Neuronal stem cell (in vitro differentiated cells): ENCODE measurements around the gene SOX12.
A peak's percentile ranks its signal among the peaks of the same experiment; 100 is the strongest.

Source experiments
- DNase-seq: peaks from one replicate; pipeline ENCODE4 v3.0.0-alpha.2; 2013; ENCODE audit warnings: low spot score
- H2AFZ ChIP-seq: one replicate; pipeline ENCODE4 v1.6.1; 2013; ENCODE audit warnings: mild to moderate bottlenecking, low read length, inconsistent platforms
- H2AK5ac ChIP-seq: 2 replicates; pipeline ENCODE4 v1.6.1; 2013; ENCODE audit warnings: low read depth, mild to moderate bottlenecking, inconsistent platforms, low read length, moderate library complexity, mixed read lengths
- H2BK120ac ChIP-seq: 2 replicates; pipeline ENCODE4 v1.6.1; 2013; ENCODE audit warnings: low read depth, mild to moderate bottlenecking, inconsistent platforms, low read length, moderate library complexity, mixed read lengths
- H2BK12ac ChIP-seq: one replicate; pipeline ENCODE4 v1.6.1; 2013; ENCODE audit warnings: low read length, inconsistent platforms
- H2BK15ac ChIP-seq: 2 replicates; pipeline ENCODE4 v1.6.1; 2013; ENCODE audit warnings: mild to moderate bottlenecking, low read length, inconsistent platforms, mixed read lengths
- H2BK5ac ChIP-seq: one replicate; pipeline ENCODE4 v1.6.1; 2013; ENCODE audit warnings: inconsistent platforms, mild to moderate bottlenecking, low read length, moderate library complexity
- H3K14ac ChIP-seq: one replicate; pipeline ENCODE4 v1.6.1; 2013; ENCODE audit warnings: low read length, inconsistent platforms
- H3K18ac ChIP-seq: 2 replicates; pipeline ENCODE4 v1.6.1; 2013; ENCODE audit warnings: low read length, inconsistent platforms
- H3K23ac ChIP-seq: 2 replicates; pipeline ENCODE4 v1.6.1; 2013; ENCODE audit warnings: low read depth, mild to moderate bottlenecking, mixed read lengths, low read length, inconsistent platforms; ENCODE audit not compliant: poor library complexity
- H3K27ac ChIP-seq: replicated peaks from 3 replicates; pipeline ENCODE4 v1.5.1; 2013; ENCODE audit warnings: low read length, inconsistent platforms
- H3K27me3 ChIP-seq, 3 experiments: 2 replicates each; pipeline ENCODE4 v1.6.1; 2013; ENCODE audit warnings: low read length in 3 of 3, mild to moderate bottlenecking in 2 of 3, inconsistent platforms in 1 of 3, low read depth in 1 of 3, mixed read lengths in 1 of 3, moderate library complexity in 1 of 3; ENCODE audit not compliant: control insufficient read depth in 3 of 3, insufficient read depth in 3 of 3
- H3K36me3 ChIP-seq, 2 donors: replicated peaks in 1 of 2; 2 replicates each; pipeline ENCODE4 v1.6.1; 2013; ENCODE audit warnings: low read length in 2 of 2; ENCODE audit not compliant: control insufficient read depth in 2 of 2, insufficient read depth in 2 of 2
- H3K4ac ChIP-seq: 2 replicates; pipeline ENCODE4 v1.6.1; 2013; ENCODE audit warnings: inconsistent platforms, mild to moderate bottlenecking, low read length, moderate library complexity
- H3K4me1 ChIP-seq, 2 donors: 1 replicate in 1 of 2; 2 replicates in 1 of 2; pipeline ENCODE4 v1.6.1; 2013; ENCODE audit warnings: low read length in 2 of 2, low read depth in 1 of 2; ENCODE audit not compliant: control insufficient read depth in 2 of 2, insufficient read depth in 1 of 2
- H3K4me2 ChIP-seq: one replicate; pipeline ENCODE4 v1.6.1; 2013; ENCODE audit warnings: mild to moderate bottlenecking, low read length, inconsistent platforms; ENCODE audit not compliant: insufficient read depth, poor library complexity, severe bottlenecking
- H3K4me3 ChIP-seq, 2 donors: 2 replicates each; pipeline ENCODE4 v1.5.1; 2013; ENCODE audit warnings: low read length in 2 of 2, mild to moderate bottlenecking in 2 of 2, inconsistent platforms in 1 of 2, moderate library complexity in 1 of 2
- H3K79me1 ChIP-seq: one replicate; pipeline ENCODE4 v1.6.1; 2013; ENCODE audit warnings: low read depth, mild to moderate bottlenecking, inconsistent platforms, low read length, moderate library complexity
- H3K9ac ChIP-seq: one replicate; pipeline ENCODE4 v1.6.1; 2013; ENCODE audit warnings: mild to moderate bottlenecking, low read depth, low read length, inconsistent platforms; ENCODE audit not compliant: poor library complexity
- H3K9me3 ChIP-seq, 2 donors: replicated peaks in 1 of 2; 2 replicates each; pipeline versions ENCODE3 to v1.6.1; 2013; ENCODE audit warnings: low read length in 2 of 2, mild to moderate bottlenecking in 2 of 2, inconsistent platforms in 1 of 2, low read depth in 1 of 2, mixed read lengths in 1 of 2, moderate library complexity in 1 of 2; ENCODE audit not compliant: control insufficient read depth in 2 of 2, insufficient read depth in 1 of 2
- H4K8ac ChIP-seq: one replicate; pipeline ENCODE4 v1.6.1; 2013; ENCODE audit warnings: low read depth, mild to moderate bottlenecking, inconsistent platforms, low read length, moderate library complexity
- H4K91ac ChIP-seq: one replicate; pipeline ENCODE4 v1.6.1; 2013; ENCODE audit warnings: low read length, low read depth, mild to moderate bottlenecking, inconsistent platforms; ENCODE audit not compliant: poor library complexity
- WGBS, 2 donors: extraction: QIAGEN DNeasy Blood & Tissue Kit; methylation state at CpG; one replicate each; pipeline ENCODE4 v1.1.7; 2013; ENCODE audit warnings: missing lambda C conversion rate in 2 of 2, mixed read lengths in 1 of 2; ENCODE audit not compliant: insufficient read length in 2 of 2, insufficient replicate concordance in 1 of 2; ENCODE audit errors: extremely low coverage in 2 of 2; 5-methylcytosine and 5-hydroxymethylcytosine counted together

The SOX12 gene

GRCh38 chr20:305745-306144 is 19.6 kb upstream of the SOX12 start:
- Histone ChIP-seq H2BK120ac (no peak overlapping the region), H3K4me1 (peaks cover 15 to 20% of the 10 kb centered on the region in 2 donors), H3K36me3 (peaks cover 0 to 6% of the 10 kb centered on the region in 2 donors), H2AFZ (no peak overlapping the region), H3K4me2 (no peak overlapping the region), H2AK5ac (no peak overlapping the region), H3K27me3 (no peaks in the 10 kb centered on the region), H2BK12ac (no peak overlapping the region), H4K8ac (no peak overlapping the region), H3K4me3 (no peak overlapping the region), H2BK15ac (no peak overlapping the region), H3K4ac (no peak overlapping the region), H2BK5ac (no peak overlapping the region), H4K91ac (no peak overlapping the region), H3K23ac (no peak overlapping the region), H3K18ac (no peak overlapping the region), H3K9me3 (peaks cover 0 to 3% of the 10 kb centered on the region in 2 donors), H3K27ac (no peak overlapping the region), H3K14ac (no peak overlapping the region), H3K79me1 (no peaks in the 10 kb centered on the region), H3K9ac (no peak overlapping the region)
- WGBS, 2 donors, result no CpG with 5 or more reads among the region's 11 CpGs
- no peak for DNase-seq

- Histone ChIP-seq H3K4ac (no peak overlapping the region), H3K9ac (no peak overlapping the region), H3K4me3 (peak overlapping the region in 1 of 2 donors; percentile 52), H2AK5ac (no peak overlapping the region), H2BK15ac (peak overlapping the region; percentile 76), H3K23ac (no peak overlapping the region), H4K91ac (no peak overlapping the region), H3K18ac (peak overlapping the region; percentile 20), H3K4me1 (peaks cover 4 to 10% of the 10 kb centered on the region in 2 donors), H4K8ac (no peak overlapping the region), H3K4me2 (no peak overlapping the region), H3K14ac (no peak overlapping the region), H3K27ac (peak overlapping the region; percentile 41), H3K9me3 (no peaks in the 10 kb centered on the region), H3K27me3 (no peaks in the 10 kb centered on the region), H3K79me1 (no peaks in the 10 kb centered on the region), H3K36me3 (no peaks in the 10 kb centered on the region), H2BK5ac (no peak overlapping the region), H2AFZ (no peak overlapping the region), H2BK12ac (no peak overlapping the region), H2BK120ac (no peak overlapping the region)
- WGBS, 2 donors, result no CpG with 5 or more reads among the region's 7 CpGs
- no peak for DNase-seq
Measured at GRCh38 chr20:308427-309038, 16.8 kb upstream of the SOX12 start.

GRCh38 chr20:309306-309840 is 16.0 kb upstream of the SOX12 start:
- Histone ChIP-seq H2BK12ac (no peak overlapping the region), H3K18ac (peak overlapping the region; percentile 61), H3K27me3 (no peaks in the 10 kb centered on the region), H2BK15ac (no peak overlapping the region), H3K36me3 (no peaks in the 10 kb centered on the region), H3K4ac (no peak overlapping the region), H3K9me3 (no peaks in the 10 kb centered on the region), H3K4me3 (peak overlapping the region; percentile 52 to 72), H2BK5ac (peak overlapping the region; percentile 30), H3K79me1 (no peaks in the 10 kb centered on the region), H4K91ac (no peak overlapping the region), H2AK5ac (no peak overlapping the region), H3K4me2 (peak overlapping the region; percentile 69), H2AFZ (peak overlapping the region; percentile 71), H3K4me1 (peaks cover 4 to 10% of the 10 kb centered on the region in 2 donors), H2BK120ac (no peak overlapping the region), H3K14ac (no peak overlapping the region), H3K23ac (no peak overlapping the region), H4K8ac (no peak overlapping the region), H3K9ac (no peak overlapping the region), H3K27ac (peak overlapping the region; percentile 94)
- DNase-seq, result no peak
- no CpG with 5 or more reads among the region's 6 CpGs for WGBS, 2 donors

- peak overlapping the region; percentile 71 for H2AFZ ChIP-seq
- H3K36me3 ChIP-seq, result no peaks in the 10 kb centered on the region
- H3K4me2 ChIP-seq, result peak overlapping the region; percentile 69
- H3K27me3 ChIP-seq, result no peaks in the 10 kb centered on the region
- no peak overlapping the region for H3K9ac ChIP-seq
- no peak overlapping the region for H3K23ac ChIP-seq
- H3K27ac ChIP-seq, result peak overlapping the region; percentile 94
- no peak overlapping the region for H4K91ac ChIP-seq
- H3K9me3 ChIP-seq, result no peaks in the 10 kb centered on the region
- H3K4ac ChIP-seq, result no peak overlapping the region
- H4K8ac ChIP-seq, result no peak overlapping the region
- H3K4me3 ChIP-seq, result peak overlapping the region; percentile 52 to 72
- WGBS, 2 donors, result no CpG with 5 or more reads among the region's 31 CpGs
- no peak overlapping the region for H2BK120ac ChIP-seq
- no peak overlapping the region for H2BK15ac ChIP-seq
- H3K18ac ChIP-seq, result peak overlapping the region; percentile 61
- H3K14ac ChIP-seq, result no peak overlapping the region
- H3K79me1 ChIP-seq, result no peaks in the 10 kb centered on the region
- H3K4me1 ChIP-seq, result peaks cover 4 to 10% of the 10 kb centered on the region in 2 donors
- no peak overlapping the region for H2BK12ac ChIP-seq
- peak overlapping the region; percentile 30 for H2BK5ac ChIP-seq
- DNase-seq, result peak; percentile 99
- H2AK5ac ChIP-seq, result no peak overlapping the region
Measured at GRCh38 chr20:309841-310644, 15.3 kb upstream of the SOX12 start.
